Panc1 (cell line): ENCODE results near the gene CASP3. TPM values are rescaled to one million over a fixed set of nuclear protein-coding genes. Genes with fewer than 3 reads are reported as not detected.

ENCODE experiments used
- ATAC-seq: fragments of 200-7000 bp; cut with Tn5 transposase; 2 replicates; pipeline ENCODE4 v1.9.1; 2020; ENCODE audit warnings: mild to moderate bottlenecking, moderate library complexity
- BruUV-seq: library from RNA; stranded (reverse); fragments of 400-500 nt; replicated peaks from 2 replicates; lab custom pipeline; 2021; lab: Mats Ljungman, UMichigan
- CTCF ChIA-PET: fragments of 300-600 bp; sonication (Branson Sonifier 250); formaldehyde crosslinking; loops from one replicate; lab custom pipeline; 2022; ENCODE audit warnings: antibody characterized with exemption; lab: Charles Lee
- POLR2A ChIA-PET: fragments of 300-600 bp; sonication (Branson Sonifier 250); formaldehyde crosslinking; loops from one replicate; lab custom pipeline; 2022; ENCODE audit warnings: antibody characterized with exemption; lab: Charles Lee
- DNase-seq: peaks from one replicate; pipeline ENCODE4 v3.0.0-alpha.2; 2010; ENCODE audit warnings: low read depth, low spot score
- H3K27ac ChIP-seq: 2 replicates; pipeline ENCODE4 v1.5.1; 2011; ENCODE audit warnings: mild to moderate bottlenecking, low read length, inconsistent platforms
- H3K27me3 ChIP-seq: fragments of 200-500 bp; sonication (Bioruptor generic); 2 replicates; pipeline ENCODE4 v1.6.0; 2014; ENCODE audit warnings: low read length, inconsistent platforms; ENCODE audit not compliant: control insufficient read depth, insufficient read depth
- H3K36me3 ChIP-seq: fragments of 200-500 bp; sonication (Bioruptor generic); 2 replicates; pipeline ENCODE4 v1.5.1; 2014; ENCODE audit warnings: inconsistent platforms, mild to moderate bottlenecking, low read length, moderate library complexity; ENCODE audit not compliant: control insufficient read depth, insufficient read depth
- H3K4me1 ChIP-seq: 2 replicates; pipeline ENCODE4 v1.5.1; 2011; ENCODE audit warnings: inconsistent platforms, mild to moderate bottlenecking, low read length, moderate library complexity; ENCODE audit not compliant: control insufficient read depth, insufficient read depth
- H3K4me3 ChIP-seq, 2 experiments: 2 replicates each; pipeline ENCODE4 v1.5.1; 2011 to 2012; ENCODE audit warnings: low read depth in 2 of 2, low read length in 2 of 2, mild to moderate bottlenecking in 2 of 2, inconsistent platforms in 1 of 2, moderate library complexity in 1 of 2
- H3K9me3 ChIP-seq: fragments of 200-500 bp; sonication (Bioruptor generic); 2 replicates; pipeline ENCODE4 v1.5.1; 2014; ENCODE audit warnings: low read depth, mild to moderate bottlenecking, inconsistent platforms, low read length, moderate library complexity; ENCODE audit not compliant: control insufficient read depth, insufficient read depth
- CTCF ChIP-seq: fragments of 450-650 bp; IDR thresholded peaks from 2 replicates; pipeline ENCODE4 v1.5.1; 2017; ENCODE audit warnings: mild to moderate bottlenecking
- POLR2AphosphoS5 ChIP-seq: IDR thresholded peaks from 2 replicates; pipeline ENCODE4 v1.6.1; 2012; ENCODE audit warnings: mild to moderate bottlenecking, low read depth, low read length, moderate library complexity
- REST ChIP-seq, 2 experiments: IDR thresholded peaks; 2 replicates each; pipeline ENCODE4 v1.6.1; 2011 to 2012; ENCODE audit warnings: low read depth in 2 of 2, control low read depth in 1 of 2, low read length in 1 of 2, mild to moderate bottlenecking in 1 of 2, moderate library complexity in 1 of 2; ENCODE audit not compliant: insufficient read depth in 1 of 2
- SIN3A ChIP-seq: IDR thresholded peaks from 2 replicates; pipeline ENCODE4 v1.6.1; 2012; ENCODE audit warnings: low read depth, mild to moderate bottlenecking, low read length, moderate library complexity, borderline replicate concordance; ENCODE audit not compliant: insufficient read depth
- TCF7L2 ChIP-seq: IDR thresholded peaks from 2 replicates; pipeline ENCODE4 v1.6.1; 2011; ENCODE audit warnings: mild to moderate bottlenecking, low read depth, low read length, inconsistent platforms
- in situ Hi-C: cut with HindIII; loops from 2 replicates; pipeline ENCODE4 v1.10.0; 2016; ENCODE audit warnings: low sequenced_read_pairs, low pct_unique_long_range_greater_than_20kb
- intact Hi-C: fragments of 100-400 bp; cut with micrococcal nuclease; formaldehyde crosslinking; loops from one replicate; pipeline ENCODE4 v1.10.0; 2022; ENCODE audit not compliant: unreplicated experiment
- total RNA-seq: library from RNA; stranded (reverse); gene quantifications from one replicate; pipeline ENCODE4 v1.2.1, GENCODE V29; 2021; ENCODE audit not compliant: unreplicated experiment

CASP3 gene
- total RNA-seq, 1 experiment from 2014 or later = 24.3 TPM

GRCh38 chr4:184643731-184644130 lies 5.5 kb downstream of the CASP3 start:
- in situ Hi-C loops = no loop called here
- DNase-seq (no peak), ATAC-seq (no peak)
- intact Hi-C loops = no loop called here
- CTCF ChIA-PET = no interaction called here
- H3K4me1 ChIP-seq = peaks cover 7% of the 10 kb centered on the region
- no peaks in the 10 kb centered on the region for H3K27me3 ChIP-seq
- H3K27ac ChIP-seq = no peak overlapping the region
- no peak overlapping the region for H3K4me3 ChIP-seq
- no TSS peak for BruUV-seq
- no peaks in the 10 kb centered on the region; the same call in 1 of the 2 replicates for H3K36me3 ChIP-seq
- H3K9me3 ChIP-seq = no peaks in the 10 kb centered on the region
- POLR2A ChIA-PET = no interaction called here
- no peak for TF ChIP-seq SIN3A
- no peak for TF ChIP-seq CTCF
- TF ChIP-seq POLR2AphosphoS5 = no peak
- no peak for TF ChIP-seq TCF7L2
- no peak for TF ChIP-seq REST (IDR thresholded peaks at IDR 0.05; ENCODE audit: insufficient read depth in 1 of 2, low read depth in 2 of 2, low read length in 1 of 2)

GRCh38 chr4:184641451-184641850 lies 7.8 kb downstream of the CASP3 start:
- no peaks in the 10 kb centered on the region for H3K9me3 ChIP-seq
- CTCF ChIA-PET = interaction anchor here (0.5 kb wide), 1 partner anchor 1550 kb away, joined by 3 read pairs; the partner anchor contains the start of gene CYP4V2
- intact Hi-C loops (no loop called here), in situ Hi-C loops (no loop called here)
- DNase-seq = no peak
- H3K27ac ChIP-seq = no peak overlapping the region
- H3K36me3 ChIP-seq = no peaks in the 10 kb centered on the region; the same call in 1 of the 2 replicates
- no peaks in the 10 kb centered on the region for H3K4me1 ChIP-seq
- no TSS peak for BruUV-seq
- ATAC-seq = no peak
- no peaks in the 10 kb centered on the region for H3K27me3 ChIP-seq
- H3K4me3 ChIP-seq = no peak overlapping the region
- POLR2A ChIA-PET = no interaction called here
- TF ChIP-seq POLR2AphosphoS5 (no peak), TCF7L2 (no peak), CTCF (no peak), SIN3A (no peak), REST (IDR thresholded peaks at IDR 0.05; ENCODE audit: insufficient read depth in 1 of 2, low read depth in 2 of 2, low read length in 1 of 2) (no peak)
